Measurements from ENCODE around the gene ALAS2.

The ALAS2 gene

GRCh38 chrX:55029291-55029690 is 1.5 kb downstream of the ALAS2 start:
- no peak for TF ChIP-seq FOXP2 (optimal IDR thresholded peaks at IDR 0.05; ENCODE audit: borderline replicate concordance, extremely low read depth, extremely low read length, insufficient read depth)
- no peak for TF ChIP-seq POLR2AphosphoS5 (IDR thresholded peaks at IDR 0.05; ENCODE audit: low read depth, low read length)
- no peak for TF ChIP-seq TAF1 (IDR thresholded peaks at IDR 0.05; ENCODE audit: borderline replicate concordance, insufficient read depth, low read length)
- no peak for TF ChIP-seq SIN3A (IDR thresholded peaks at IDR 0.05; ENCODE audit: borderline replicate concordance, insufficient read depth, low read length)
- TF ChIP-seq, protein P1, sequence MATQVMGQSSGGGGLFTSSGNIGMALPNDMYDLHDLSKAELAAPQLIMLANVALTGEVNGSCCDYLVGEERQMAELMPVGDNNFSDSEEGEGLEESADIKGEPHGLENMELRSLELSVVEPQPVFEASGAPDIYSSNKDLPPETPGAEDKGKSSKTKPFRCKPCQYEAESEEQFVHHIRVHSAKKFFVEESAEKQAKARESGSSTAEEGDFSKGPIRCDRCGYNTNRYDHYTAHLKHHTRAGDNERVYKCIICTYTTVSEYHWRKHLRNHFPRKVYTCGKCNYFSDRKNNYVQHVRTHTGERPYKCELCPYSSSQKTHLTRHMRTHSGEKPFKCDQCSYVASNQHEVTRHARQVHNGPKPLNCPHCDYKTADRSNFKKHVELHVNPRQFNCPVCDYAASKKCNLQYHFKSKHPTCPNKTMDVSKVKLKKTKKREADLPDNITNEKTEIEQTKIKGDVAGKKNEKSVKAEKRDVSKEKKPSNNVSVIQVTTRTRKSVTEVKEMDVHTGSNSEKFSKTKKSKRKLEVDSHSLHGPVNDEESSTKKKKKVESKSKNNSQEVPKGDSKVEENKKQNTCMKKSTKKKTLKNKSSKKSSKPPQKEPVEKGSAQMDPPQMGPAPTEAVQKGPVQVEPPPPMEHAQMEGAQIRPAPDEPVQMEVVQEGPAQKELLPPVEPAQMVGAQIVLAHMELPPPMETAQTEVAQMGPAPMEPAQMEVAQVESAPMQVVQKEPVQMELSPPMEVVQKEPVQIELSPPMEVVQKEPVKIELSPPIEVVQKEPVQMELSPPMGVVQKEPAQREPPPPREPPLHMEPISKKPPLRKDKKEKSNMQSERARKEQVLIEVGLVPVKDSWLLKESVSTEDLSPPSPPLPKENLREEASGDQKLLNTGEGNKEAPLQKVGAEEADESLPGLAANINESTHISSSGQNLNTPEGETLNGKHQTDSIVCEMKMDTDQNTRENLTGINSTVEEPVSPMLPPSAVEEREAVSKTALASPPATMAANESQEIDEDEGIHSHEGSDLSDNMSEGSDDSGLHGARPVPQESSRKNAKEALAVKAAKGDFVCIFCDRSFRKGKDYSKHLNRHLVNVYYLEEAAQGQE (IDR thresholded peaks at IDR 0.05; ENCODE audit: insufficient read depth in 1 of 2, low read depth in 2 of 2, low read length in 2 of 2): no peak

- TF ChIP-seq, protein P1 (IDR thresholded peaks at IDR 0.05; ENCODE audit: insufficient read depth in 1 of 2, low read depth in 2 of 2, low read length in 2 of 2): no peak
- TF ChIP-seq FOXP2 (optimal IDR thresholded peaks at IDR 0.05; ENCODE audit: borderline replicate concordance, extremely low read depth, extremely low read length, insufficient read depth) (no peak), SIN3A (IDR thresholded peaks at IDR 0.05; ENCODE audit: borderline replicate concordance, insufficient read depth, low read length) (no peak), POLR2AphosphoS5 (IDR thresholded peaks at IDR 0.05; ENCODE audit: low read depth, low read length) (no peak), TAF1 (IDR thresholded peaks at IDR 0.05; ENCODE audit: borderline replicate concordance, insufficient read depth, low read length) (no peak)
Measured at GRCh38 chrX:55028611-55029010, 2.2 kb downstream of the ALAS2 start.

GRCh38 chrX:55028040-55028439 is 2.7 kb downstream of the ALAS2 start:
- TF ChIP-seq FOXP2 (optimal IDR thresholded peaks at IDR 0.05; ENCODE audit: borderline replicate concordance, extremely low read depth, extremely low read length, insufficient read depth) (no peak), TAF1 (IDR thresholded peaks at IDR 0.05; ENCODE audit: borderline replicate concordance, insufficient read depth, low read length) (no peak), SIN3A (IDR thresholded peaks at IDR 0.05; ENCODE audit: borderline replicate concordance, insufficient read depth, low read length) (no peak), POLR2AphosphoS5 (IDR thresholded peaks at IDR 0.05; ENCODE audit: low read depth, low read length) (no peak)
- TF ChIP-seq, protein P1 (IDR thresholded peaks at IDR 0.05; ENCODE audit: insufficient read depth in 1 of 2, low read depth in 2 of 2, low read length in 2 of 2): no peak

DNA sequence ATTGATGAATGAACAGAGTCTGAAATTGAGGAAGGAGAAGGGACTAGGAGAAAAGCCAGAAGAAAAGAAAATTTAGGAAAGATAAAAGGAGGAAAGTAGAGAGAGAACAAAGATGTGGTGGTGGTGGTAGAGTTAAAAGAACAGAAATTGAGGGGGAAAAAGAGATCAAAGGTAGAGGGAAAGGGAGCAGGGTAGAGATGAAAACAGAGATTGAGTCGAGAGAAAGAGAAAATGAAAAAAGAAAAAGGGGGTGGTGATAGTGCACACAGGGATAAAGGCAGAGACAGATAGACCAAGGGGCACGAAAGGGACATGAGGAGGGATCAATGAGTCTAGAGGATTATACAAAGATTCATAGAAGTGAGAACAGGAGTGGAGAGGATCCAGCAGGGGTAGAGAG is 3.9 kb downstream of the ALAS2 start:
- TF ChIP-seq SIN3A (IDR thresholded peaks at IDR 0.05; ENCODE audit: borderline replicate concordance, insufficient read depth, low read length) (no peak), TAF1 (IDR thresholded peaks at IDR 0.05; ENCODE audit: borderline replicate concordance, insufficient read depth, low read length) (no peak), POLR2AphosphoS5 (IDR thresholded peaks at IDR 0.05; ENCODE audit: low read depth, low read length) (no peak), FOXP2 (optimal IDR thresholded peaks at IDR 0.05; ENCODE audit: borderline replicate concordance, extremely low read depth, extremely low read length, insufficient read depth) (no peak)
- TF ChIP-seq, protein P1 (IDR thresholded peaks at IDR 0.05; ENCODE audit: insufficient read depth in 1 of 2, low read depth in 2 of 2, low read length in 2 of 2): no peak

DNA sequence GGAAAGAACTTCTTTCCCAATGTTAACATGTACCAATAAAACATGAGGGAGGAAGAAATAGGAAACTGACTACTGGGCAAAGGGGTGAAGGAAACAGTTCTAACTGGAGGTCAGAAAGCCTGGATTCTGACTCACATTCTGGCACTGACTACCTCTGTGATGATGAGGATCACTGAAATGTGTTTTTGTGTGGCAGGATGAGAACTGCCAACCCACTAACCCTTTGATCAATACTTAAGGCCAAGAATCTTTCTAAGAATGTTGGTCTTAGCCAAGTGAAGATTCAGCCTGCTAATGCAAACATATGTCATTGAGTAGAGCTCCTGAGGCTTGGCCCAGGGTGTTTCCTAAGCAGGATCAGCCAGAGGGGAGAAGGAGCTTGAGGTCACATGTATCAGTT is 4.6 kb downstream of the ALAS2 start:
- TF ChIP-seq SIN3A (IDR thresholded peaks at IDR 0.05; ENCODE audit: borderline replicate concordance, insufficient read depth, low read length) (no peak), POLR2AphosphoS5 (IDR thresholded peaks at IDR 0.05; ENCODE audit: low read depth, low read length) (no peak), TAF1 (IDR thresholded peaks at IDR 0.05; ENCODE audit: borderline replicate concordance, insufficient read depth, low read length) (no peak), FOXP2 (optimal IDR thresholded peaks at IDR 0.05; ENCODE audit: borderline replicate concordance, extremely low read depth, extremely low read length, insufficient read depth) (no peak)
- TF ChIP-seq, protein P1 (IDR thresholded peaks at IDR 0.05; ENCODE audit: insufficient read depth in 1 of 2, low read depth in 2 of 2, low read length in 2 of 2): no peak

Measured in PFSK-1 (cell line).